Measurements from ENCODE around the gene PIP5K1C. TPM values are rescaled to one million over a fixed set of nuclear protein-coding genes. Genes with fewer than 3 reads are reported as not detected.
A peak's percentile ranks its signal among the peaks of the same experiment; 100 is the strongest.

Gene PIP5K1C
- total RNA-seq, 2 experiments from 2014 or later = 7.3 to 7.5 TPM

DNA sequence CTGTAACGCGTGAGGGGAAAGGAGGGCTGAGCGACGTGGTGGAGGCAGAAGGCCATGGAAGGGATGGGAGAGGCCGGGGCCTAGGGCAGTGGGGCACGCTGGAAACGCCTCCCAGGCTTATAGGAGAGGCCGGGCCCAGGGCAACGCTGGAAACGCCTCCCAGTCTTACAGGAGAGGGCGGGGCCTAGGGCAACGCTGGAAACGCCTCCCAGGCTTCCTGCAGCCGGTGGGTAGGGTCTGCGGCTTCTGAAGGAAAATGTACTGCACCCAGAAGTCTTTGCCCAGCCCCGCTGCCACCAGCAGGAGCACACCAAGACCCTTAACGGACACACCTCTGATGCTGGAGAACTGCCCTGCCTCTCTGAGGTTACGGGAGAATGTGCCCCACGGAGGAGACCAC, 82.8 kb downstream of the PIP5K1C start:
- CTCF ChIA-PET = no interaction called here
- intact Hi-C loops (cut with micrococcal nuclease) = no loop called here
- H3K27me3 Mint-ChIP-seq (ENCODE audit: low read depth) = no peaks in the 10 kb centered on the region

GRCh38 chr19:3615524-3616135, 84.6 kb downstream of the PIP5K1C start:
- intact Hi-C loops (cut with micrococcal nuclease) = no loop called here
- Mint-ChIP-seq H3K36me3 (ENCODE audit: low read depth) (peaks cover 7% of the 10 kb centered on the region), H3K4me3 (no peak overlapping the region), H3K27ac (no peak overlapping the region), H3K9me3 (no peaks in the 10 kb centered on the region), H3K27me3 (ENCODE audit: low read depth) (no peaks in the 10 kb centered on the region), H3K4me1 (ENCODE audit: low read depth) (peaks cover 13% of the 10 kb centered on the region)
- CTCF ChIA-PET = no interaction called here
- no peak for DNase-seq

More for the DNA sequence above, 82.8 kb downstream of the PIP5K1C start:
- peak; percentile 31 for DNase-seq
- Mint-ChIP-seq H3K9me3 (no peaks in the 10 kb centered on the region), H3K4me1 (ENCODE audit: low read depth) (peaks cover 13% of the 10 kb centered on the region), H3K4me3 (no peak overlapping the region), H3K27ac (no peak overlapping the region), H3K36me3 (ENCODE audit: low read depth) (peaks cover 3% of the 10 kb centered on the region)

DNA sequence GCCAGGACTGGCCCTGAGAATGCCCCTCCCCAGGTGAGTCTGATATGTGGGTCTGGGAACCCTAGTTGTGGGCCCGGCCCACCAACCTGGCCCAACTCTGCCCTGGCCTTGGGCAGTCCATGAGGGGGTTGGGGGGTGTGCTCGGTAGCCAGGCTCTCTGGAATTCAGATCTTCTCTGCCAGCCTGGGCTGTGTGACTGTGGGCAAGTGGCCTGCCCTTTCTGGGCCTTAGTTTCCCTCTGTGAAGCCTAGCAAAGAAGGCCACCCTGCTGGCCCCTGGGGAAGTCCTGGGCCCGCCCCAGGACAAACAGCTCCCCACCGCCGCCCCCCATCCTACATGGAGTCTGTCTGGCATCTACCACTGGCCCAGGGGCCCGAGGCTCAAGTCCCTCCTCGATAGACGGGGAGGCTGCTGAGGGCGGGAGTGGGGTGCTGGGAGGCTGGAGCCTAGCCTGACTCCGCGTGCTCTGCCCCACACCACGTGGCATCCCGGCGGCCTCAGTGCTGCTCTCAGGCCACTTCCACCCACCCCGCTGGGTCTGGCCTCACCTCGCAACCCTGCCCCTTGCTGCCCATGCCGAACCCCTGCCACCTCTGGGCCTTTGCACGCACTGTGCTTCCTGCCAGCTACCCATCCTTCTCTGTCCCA, 85.3 kb downstream of the PIP5K1C start:
- CTCF ChIA-PET = no interaction called here

DNA sequence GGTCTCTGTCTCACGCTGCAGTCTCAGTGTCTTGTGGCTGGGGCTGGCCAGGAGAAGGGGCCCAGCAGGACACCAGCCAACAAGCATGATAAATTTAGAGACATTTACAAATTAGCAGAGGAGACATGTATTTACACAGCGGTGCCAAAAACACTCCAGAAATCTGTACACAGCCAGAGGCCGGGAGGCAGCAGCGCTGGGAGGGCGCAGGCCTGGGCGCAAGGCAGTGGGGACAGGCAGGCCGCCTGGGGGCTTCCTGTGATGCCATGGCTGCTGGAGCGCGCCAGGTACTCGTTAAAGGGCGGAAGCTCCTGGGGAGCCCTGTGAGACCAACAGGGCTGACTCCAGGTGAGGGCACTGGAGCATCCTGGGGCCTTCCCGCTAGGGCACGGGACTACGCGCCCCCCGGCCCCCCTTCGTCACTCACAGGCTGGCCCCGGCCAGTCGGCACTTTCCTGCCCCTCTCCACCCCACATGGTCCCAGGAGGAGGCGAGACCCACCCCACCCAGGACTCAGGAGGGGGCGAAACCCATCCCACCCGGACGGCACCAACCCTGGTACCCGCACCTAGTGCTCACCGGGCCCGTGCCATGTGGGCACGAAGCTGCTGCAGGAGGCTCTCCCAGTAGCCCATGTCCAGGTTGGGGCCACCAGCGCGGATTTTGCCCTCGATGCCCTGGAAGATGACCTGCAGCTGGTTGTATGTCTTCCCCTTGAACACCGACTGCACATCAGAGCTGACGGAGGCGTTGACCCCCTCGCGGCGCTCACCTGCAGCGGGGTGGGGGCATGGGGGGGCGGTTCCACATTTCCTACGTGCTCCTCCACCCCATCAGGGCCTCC, 86.2 kb downstream of the PIP5K1C start:
- Mint-ChIP-seq H3K9me3 (no peaks in the 10 kb centered on the region), H3K27me3 (ENCODE audit: low read depth) (no peaks in the 10 kb centered on the region), H3K36me3 (ENCODE audit: low read depth) (peaks cover 7% of the 10 kb centered on the region), H3K4me1 (ENCODE audit: low read depth) (peaks cover 13% of the 10 kb centered on the region), H3K27ac (no peak overlapping the region), H3K4me3 (no peak overlapping the region)
- DNase-seq = no peak
- CTCF ChIA-PET = no interaction called here
- intact Hi-C loops (cut with micrococcal nuclease) = no loop called here

More for the DNA sequence above, 85.3 kb downstream of the PIP5K1C start:
- no peaks in the 10 kb centered on the region for H3K27me3 Mint-ChIP-seq (ENCODE audit: low read depth)
- no peaks in the 10 kb centered on the region for H3K9me3 Mint-ChIP-seq
- peaks cover 13% of the 10 kb centered on the region for H3K4me1 Mint-ChIP-seq (ENCODE audit: low read depth)
- no peak overlapping the region for H3K27ac Mint-ChIP-seq
- intact Hi-C loops (cut with micrococcal nuclease) = no loop called here
- peaks cover 7% of the 10 kb centered on the region for H3K36me3 Mint-ChIP-seq (ENCODE audit: low read depth)
- no peak overlapping the region for H3K4me3 Mint-ChIP-seq
- no peak for DNase-seq

DNA sequence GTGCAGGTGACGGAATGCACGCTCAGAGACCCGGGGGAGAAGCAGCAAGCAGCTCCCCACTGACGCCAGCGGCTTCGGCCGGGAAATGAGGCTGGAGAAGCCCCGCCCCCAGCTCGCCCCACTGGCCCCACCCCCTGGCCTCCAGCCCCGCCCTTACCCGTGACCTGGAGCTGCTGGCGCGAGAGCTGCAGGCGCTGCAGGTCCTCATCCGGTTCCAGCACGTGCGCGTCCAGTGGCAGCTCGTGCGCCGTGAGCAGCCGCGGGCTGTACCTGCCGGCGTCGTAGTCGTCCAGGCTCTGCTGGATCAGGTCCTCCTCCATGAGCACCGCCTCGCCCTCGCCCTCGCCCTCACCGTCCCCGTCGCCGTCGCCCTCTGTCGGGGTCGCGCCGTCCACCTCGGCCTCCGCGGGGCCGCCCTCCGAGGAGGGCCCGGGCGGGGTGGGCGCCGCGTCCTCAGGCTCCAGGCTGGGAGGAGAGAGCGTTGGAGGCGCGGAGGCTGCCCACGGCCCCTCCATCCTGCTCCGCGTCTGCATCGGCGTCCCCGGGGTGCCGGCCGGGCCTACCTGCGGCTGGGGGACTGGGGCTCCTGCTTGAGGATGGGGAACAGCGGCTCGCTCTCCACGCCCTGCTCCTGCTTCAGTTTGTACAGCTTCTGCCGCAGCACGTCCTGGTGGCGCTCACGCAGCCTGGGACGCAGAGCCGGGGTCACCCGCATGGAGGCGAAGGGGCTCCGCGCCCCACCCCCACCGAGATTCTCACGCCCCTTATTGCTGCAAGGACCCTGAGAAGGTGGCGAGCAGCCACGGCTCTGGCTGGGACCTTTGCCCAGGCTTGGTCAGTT, 87.1 kb downstream of the PIP5K1C start:
- H3K36me3 Mint-ChIP-seq (ENCODE audit: low read depth) = peaks cover 6% of the 10 kb centered on the region
- no peak for DNase-seq
- no peaks in the 10 kb centered on the region for H3K9me3 Mint-ChIP-seq
- CTCF ChIA-PET = interaction anchor here (0.7 kb wide), 1 partner anchor 22 kb away, joined by 3 read pairs; no protein-coding TSS in a partner anchor
- peaks cover 13% of the 10 kb centered on the region for H3K4me1 Mint-ChIP-seq (ENCODE audit: low read depth)
- H3K27ac Mint-ChIP-seq = no peak overlapping the region
- intact Hi-C loops (cut with micrococcal nuclease) = no loop called here
- no peaks in the 10 kb centered on the region for H3K27me3 Mint-ChIP-seq (ENCODE audit: low read depth)
- no peak overlapping the region for H3K4me3 Mint-ChIP-seq

DNA sequence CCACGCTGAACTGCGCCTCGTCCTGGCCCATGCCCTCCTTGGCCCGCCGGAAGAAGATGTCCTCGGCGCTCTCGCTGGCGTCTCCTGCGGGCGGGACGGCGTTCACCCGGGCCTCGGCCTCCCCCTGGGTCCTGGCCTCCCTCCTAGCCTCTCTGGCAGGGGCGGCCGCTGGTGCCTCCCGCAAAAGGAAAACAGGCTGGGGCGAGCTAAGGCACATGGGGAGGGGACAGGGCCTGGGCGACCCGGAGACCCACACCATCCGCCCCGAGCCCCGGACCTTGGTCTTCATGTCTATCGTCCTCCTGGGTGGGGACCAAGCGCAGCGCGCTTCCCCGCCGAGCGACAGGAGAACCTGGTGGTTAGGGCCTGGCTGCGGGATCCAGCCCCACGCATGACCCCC, 87.9 kb downstream of the PIP5K1C start:
- Mint-ChIP-seq H3K4me1 (ENCODE audit: low read depth) (peaks cover 10% of the 10 kb centered on the region), H3K27me3 (ENCODE audit: low read depth) (no peaks in the 10 kb centered on the region), H3K27ac (no peak overlapping the region), H3K9me3 (no peaks in the 10 kb centered on the region), H3K4me3 (no peak overlapping the region), H3K36me3 (ENCODE audit: low read depth) (peaks cover 5% of the 10 kb centered on the region)
- no peak for DNase-seq
- intact Hi-C loops (cut with micrococcal nuclease) = no loop called here
- CTCF ChIA-PET = interaction anchor here (0.7 kb wide), 1 partner anchor 21 kb away, joined by 3 read pairs; no protein-coding TSS in a partner anchor

DNA sequence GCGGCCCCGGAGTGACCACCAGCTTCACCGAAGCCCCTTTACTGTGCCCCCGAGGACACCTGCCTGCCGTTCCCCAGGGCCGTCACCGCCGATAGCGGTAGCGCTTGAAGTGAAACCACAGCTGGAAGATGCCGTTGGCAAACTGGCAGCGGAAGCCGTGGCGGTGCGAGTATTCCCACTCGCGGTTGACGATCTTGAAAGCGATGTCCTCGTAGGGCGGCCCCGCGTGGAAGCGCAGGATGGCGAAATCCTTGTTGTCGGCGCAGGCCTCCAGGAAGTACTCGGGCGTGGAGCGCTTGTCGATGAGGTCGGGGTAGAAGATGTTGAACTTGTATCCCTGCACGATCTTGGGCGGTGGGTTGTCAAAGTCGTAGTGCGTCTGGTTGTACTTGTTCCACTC, 88.4 kb downstream of the PIP5K1C start:
- H3K36me3 Mint-ChIP-seq (ENCODE audit: low read depth) = peaks cover 5% of the 10 kb centered on the region
- H3K4me3 Mint-ChIP-seq = no peak overlapping the region
- CTCF ChIA-PET = no interaction called here
- H3K4me1 Mint-ChIP-seq (ENCODE audit: low read depth) = peaks cover 10% of the 10 kb centered on the region
- H3K9me3 Mint-ChIP-seq = no peaks in the 10 kb centered on the region
- no peak for DNase-seq
- no peak overlapping the region for H3K27ac Mint-ChIP-seq
- intact Hi-C loops (cut with micrococcal nuclease) = no loop called here
- H3K27me3 Mint-ChIP-seq (ENCODE audit: low read depth) = no peaks in the 10 kb centered on the region

DNA sequence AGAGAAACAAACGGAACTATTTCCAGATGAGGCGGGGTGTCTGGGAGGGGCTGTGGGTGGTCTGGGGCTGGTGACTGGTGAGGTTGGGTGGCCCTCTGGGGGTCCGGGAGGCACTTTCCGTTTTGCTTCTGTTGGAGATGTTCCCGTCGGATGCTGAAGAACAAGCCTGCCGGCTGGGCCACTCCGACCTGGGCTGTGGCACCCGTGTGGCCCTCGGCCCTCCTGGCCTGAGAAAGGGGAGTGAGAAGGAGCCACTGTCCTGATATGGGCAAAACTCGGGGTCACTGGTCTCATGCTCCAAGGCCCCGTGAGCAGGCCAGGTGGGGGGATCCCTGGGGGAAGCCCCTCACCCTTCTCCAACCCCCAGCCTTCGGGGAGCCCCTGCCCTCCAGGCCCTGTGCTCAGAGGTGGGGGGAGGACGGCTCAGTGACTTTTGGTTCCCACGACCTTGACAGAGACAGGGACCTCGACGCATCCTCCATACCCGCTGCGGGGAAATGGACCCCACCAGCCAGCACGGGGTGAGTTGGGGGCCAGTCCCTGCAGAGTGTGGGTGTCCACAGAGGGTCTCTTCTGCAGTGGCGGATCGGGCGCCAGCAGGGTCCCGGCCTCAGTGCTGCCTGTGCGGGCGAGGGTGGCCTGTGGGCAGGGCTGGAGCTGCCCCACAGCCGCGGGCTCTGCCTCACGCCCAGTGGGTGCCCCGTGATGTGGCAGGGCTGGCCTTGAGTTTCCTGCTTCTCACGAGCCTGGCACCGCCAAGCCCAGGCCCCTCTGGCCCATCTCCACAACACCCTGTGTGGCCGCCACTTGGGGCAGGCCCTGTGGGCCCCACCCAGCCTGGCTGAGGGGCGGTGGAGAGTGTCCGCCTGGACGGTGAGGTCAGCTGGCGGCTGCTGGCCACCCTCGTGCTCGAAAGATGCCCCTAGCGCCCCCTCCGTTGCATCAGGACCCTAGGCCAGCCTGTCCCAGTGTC, 89.2 kb downstream of the PIP5K1C start:
- CTCF ChIA-PET = no interaction called here

DNA sequence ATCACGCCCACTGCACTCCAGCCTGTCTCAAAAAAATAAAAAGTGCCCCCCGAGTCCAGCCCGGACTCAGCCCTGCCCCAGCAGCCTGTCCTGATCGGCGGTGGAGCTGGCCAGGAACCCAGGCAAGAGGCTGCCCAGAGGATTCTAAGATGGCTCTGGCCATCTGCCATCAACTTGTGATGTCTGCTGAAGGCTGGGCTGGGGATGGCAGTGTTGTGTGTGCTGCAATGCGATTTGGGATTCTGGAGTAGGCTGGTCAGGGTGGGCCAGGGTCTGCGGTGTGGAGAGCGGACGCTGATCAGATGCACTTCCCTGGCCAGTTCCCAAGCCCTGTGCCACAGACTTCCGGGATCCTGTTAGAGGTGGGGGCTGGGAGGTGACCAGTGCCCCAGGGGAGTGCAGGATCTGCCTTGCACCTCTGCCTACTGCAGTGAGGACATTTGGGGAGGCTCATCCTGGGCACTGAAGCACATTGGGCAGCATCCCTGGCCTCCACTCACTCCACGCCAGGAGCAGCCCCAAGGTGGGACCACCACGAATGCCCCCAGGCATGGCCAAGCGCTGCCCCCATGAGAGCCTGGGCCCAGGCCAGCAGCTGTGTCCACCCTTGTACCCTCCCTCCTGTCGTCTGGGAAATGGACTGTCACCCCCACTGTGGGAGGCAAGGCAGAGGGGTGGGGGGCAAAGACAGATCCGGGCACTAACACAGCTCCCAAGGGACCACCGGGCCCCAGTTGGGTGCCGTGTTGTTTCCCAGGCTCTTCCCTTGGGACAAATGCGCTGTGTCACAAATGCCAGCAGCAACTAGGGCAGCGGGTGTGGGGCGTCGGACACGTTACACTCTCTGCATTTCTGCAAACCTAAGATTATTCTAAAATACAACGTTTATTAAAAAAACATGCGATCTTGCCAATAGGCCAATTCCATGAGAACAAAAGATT, 90.2 kb downstream of the PIP5K1C start:
- H3K36me3 Mint-ChIP-seq (ENCODE audit: low read depth) = peaks cover 5% of the 10 kb centered on the region
- CTCF ChIA-PET = no interaction called here
- no peaks in the 10 kb centered on the region for H3K27me3 Mint-ChIP-seq (ENCODE audit: low read depth)
- H3K4me1 Mint-ChIP-seq (ENCODE audit: low read depth) = peaks cover 10% of the 10 kb centered on the region
- H3K9me3 Mint-ChIP-seq = no peaks in the 10 kb centered on the region
- H3K4me3 Mint-ChIP-seq = no peak overlapping the region
- no peak for DNase-seq
- intact Hi-C loops (cut with micrococcal nuclease) = loop anchor here (1.0 kb wide), 1 partner anchor 16 kb away; no protein-coding TSS in a partner anchor
- H3K27ac Mint-ChIP-seq = no peak overlapping the region

More for the DNA sequence above, 89.2 kb downstream of the PIP5K1C start:
- H3K27ac Mint-ChIP-seq = no peak overlapping the region
- DNase-seq = no peak
- H3K9me3 Mint-ChIP-seq = no peaks in the 10 kb centered on the region
- H3K4me1 Mint-ChIP-seq (ENCODE audit: low read depth) = peaks cover 10% of the 10 kb centered on the region
- no peak overlapping the region for H3K4me3 Mint-ChIP-seq
- H3K36me3 Mint-ChIP-seq (ENCODE audit: low read depth) = peaks cover 5% of the 10 kb centered on the region
- no peaks in the 10 kb centered on the region for H3K27me3 Mint-ChIP-seq (ENCODE audit: low read depth)
- intact Hi-C loops (cut with micrococcal nuclease) = loop anchor here (1.0 kb wide), 1 partner anchor 17 kb away; no protein-coding TSS in a partner anchor

GRCh38 chr19:3608750-3609322, 91.4 kb downstream of the PIP5K1C start:
- Mint-ChIP-seq H3K27ac (no peak overlapping the region), H3K4me3 (no peak overlapping the region), H3K9me3 (no peaks in the 10 kb centered on the region), H3K36me3 (ENCODE audit: low read depth) (peaks cover 5% of the 10 kb centered on the region), H3K4me1 (ENCODE audit: low read depth) (peaks cover 10% of the 10 kb centered on the region), H3K27me3 (ENCODE audit: low read depth) (no peaks in the 10 kb centered on the region)
- intact Hi-C loops (cut with micrococcal nuclease) = no loop called here
- CTCF ChIA-PET = interaction anchor here (0.6 to 0.9 kb wide), 3 partner anchors 16 to 149 kb away, joined by 3 to 6 read pairs (median 3); partner anchors contain the start of gene GIPC3
- no peak for DNase-seq

Measured in activated naive CD4-positive, alpha-beta T cell treated with anti-CD3 and anti-CD28 coated beads for 36 hours (primary cell).